Stimulated activated CD8-positive, alpha-beta memory T cell treated with anti-CD3 and anti-CD28 coated beads, Interleukin-12 subunit alpha, Interleukin-12 subunit beta, amount 100 ng/mL, for 1 hour (primary cell): ENCODE results near the gene SLC25A51.

Source experiments
- DNase-seq: peaks from one replicate; pipeline ENCODE4 v3.0.0-alpha.2; 2020; ENCODE audit warnings: low read depth

Gene SLC25A51

DNA sequence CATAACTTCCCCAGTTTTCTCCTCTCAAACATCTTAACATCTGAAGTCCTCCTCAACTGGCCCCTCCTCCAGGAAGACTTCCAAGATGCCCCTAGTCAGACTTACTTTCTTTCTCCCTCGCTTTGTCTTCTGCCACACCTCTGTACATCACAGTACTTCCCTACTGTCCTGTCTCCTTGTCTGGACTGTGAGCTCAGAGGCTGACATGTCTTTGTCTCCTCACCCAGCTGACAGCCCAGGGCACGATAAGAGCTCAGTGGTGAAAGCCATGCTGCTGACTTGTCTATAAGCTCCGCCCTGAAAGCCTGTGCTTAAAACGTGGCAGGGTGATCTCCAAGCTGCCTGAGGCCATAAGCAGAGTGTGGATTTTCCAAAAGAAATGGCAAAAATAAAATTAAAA, 33.0 kb upstream of the SLC25A51 start:
- no peak for DNase-seq

DNA sequence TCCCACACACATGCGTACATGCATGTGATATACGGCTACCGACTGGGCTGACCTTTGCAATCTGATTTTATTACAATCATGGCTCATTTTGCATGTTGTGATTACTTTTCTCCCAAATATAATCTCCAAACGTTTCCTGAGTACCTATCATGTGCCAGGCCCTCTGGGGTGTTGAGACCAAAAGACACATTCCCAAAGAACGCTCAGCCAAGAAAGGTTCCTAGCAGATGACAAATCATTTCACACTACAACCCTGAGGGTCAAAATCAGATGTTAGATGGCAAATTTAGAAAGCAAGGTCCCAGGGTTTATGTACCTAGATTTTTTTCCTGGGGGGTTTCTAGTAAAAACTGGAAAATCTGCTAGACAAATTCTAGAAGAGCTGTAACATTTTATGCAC, 32.4 kb upstream of the SLC25A51 start:
- no peak for DNase-seq

DNA sequence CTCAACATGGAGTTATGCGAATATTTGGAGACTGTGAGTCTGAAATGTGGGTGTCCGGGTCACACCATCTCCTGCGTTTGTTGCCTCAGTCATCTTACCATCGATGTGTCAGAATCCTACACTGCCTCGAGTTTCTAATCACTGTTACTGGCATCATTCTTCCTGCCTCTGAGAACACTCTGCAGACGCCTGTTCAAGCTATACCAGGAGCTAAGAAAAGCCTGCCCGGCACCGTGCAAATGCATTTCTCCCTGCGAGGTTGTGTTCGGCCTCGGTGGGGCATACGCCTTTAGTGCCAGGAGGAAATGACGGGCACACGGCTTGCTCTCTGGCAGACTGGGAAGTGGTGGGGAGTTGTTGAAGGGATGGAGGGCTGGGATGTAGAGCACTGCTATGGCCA, 31.2 kb upstream of the SLC25A51 start:
- DNase-seq: no peak

DNA sequence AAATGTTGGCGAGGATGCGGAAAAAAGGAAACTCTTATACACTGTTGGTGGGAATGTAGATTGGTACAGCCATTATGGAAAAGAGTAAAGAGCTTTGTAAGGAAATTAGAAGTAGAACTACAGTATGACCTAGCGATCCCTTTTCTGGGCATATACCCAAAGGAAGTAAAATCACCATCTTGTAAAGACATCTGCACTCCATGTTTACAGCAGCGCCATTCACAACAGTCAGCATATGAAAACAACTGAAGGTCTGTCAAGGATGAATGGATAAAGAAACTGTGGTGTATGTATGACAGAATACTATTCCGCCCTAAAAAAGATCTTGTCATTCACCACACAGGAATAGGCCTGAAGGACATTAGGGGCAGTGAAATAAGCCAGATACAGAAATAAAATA, 27.7 kb upstream of the SLC25A51 start:
- no peak for DNase-seq

DNA sequence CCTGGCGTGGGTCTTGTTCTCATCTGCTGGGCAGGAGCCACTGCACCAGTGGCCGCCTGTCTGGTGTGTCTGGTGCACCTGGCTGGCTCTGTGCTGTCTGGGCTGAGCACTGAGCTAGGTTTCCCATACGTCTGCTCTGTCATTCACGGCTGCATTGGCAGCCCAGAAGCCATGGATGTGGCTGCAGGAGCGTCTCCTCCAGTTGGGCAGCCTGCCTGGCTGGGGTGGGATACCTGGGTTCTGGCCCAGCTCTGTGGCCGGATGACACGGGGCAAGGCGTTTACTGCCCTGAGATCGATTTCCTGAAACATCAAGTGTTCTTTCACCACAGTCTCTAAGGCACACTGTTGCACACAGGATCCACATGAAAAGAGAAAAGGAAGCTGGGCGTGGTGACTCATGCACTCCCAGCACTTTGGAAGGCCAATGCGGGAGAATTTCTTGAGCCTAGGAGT, 25.5 kb upstream of the SLC25A51 start:
- no peak for DNase-seq

DNA sequence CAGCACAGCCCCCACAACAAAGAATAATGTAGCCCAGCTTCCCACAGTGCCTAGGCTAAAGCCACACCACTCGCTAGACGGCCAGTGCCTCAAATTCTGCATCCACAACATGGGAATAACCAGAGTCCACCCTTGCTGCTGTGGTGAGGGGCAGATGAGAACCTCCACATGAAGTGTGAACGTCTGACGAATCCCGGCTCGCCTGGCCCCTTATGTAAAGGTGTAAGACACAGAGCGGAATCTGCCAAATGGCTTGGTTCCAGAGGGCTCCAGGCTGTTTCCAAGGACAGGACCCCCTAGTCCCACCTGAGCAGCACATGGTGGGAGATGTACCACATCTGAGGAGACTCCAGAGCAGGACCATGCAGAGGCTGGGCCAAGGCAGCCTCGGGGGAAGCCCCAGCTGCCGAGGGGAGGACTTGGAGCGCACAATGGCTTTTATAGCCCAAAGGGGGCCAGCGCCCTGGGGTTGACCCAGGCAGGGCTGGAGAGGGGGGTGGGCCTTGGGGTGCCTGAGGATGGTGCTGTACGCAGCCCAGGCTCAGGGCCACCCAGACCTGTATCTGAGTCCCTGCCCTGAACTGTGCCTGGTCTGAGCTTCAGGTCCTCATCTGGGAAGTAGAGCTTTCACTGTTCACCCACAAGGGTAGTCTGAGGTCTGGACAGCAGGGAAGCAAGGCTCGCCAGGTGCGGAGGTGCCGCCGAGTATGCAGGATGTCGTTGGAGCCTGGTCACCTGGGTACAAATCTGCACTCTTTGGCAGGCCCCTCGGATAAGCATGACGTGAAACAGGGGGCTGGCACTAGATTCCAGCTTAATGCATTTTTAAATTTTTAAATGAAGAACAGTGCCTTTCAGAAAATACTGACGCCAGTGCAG, 24.9 kb upstream of the SLC25A51 start:
- no peak for DNase-seq

DNA sequence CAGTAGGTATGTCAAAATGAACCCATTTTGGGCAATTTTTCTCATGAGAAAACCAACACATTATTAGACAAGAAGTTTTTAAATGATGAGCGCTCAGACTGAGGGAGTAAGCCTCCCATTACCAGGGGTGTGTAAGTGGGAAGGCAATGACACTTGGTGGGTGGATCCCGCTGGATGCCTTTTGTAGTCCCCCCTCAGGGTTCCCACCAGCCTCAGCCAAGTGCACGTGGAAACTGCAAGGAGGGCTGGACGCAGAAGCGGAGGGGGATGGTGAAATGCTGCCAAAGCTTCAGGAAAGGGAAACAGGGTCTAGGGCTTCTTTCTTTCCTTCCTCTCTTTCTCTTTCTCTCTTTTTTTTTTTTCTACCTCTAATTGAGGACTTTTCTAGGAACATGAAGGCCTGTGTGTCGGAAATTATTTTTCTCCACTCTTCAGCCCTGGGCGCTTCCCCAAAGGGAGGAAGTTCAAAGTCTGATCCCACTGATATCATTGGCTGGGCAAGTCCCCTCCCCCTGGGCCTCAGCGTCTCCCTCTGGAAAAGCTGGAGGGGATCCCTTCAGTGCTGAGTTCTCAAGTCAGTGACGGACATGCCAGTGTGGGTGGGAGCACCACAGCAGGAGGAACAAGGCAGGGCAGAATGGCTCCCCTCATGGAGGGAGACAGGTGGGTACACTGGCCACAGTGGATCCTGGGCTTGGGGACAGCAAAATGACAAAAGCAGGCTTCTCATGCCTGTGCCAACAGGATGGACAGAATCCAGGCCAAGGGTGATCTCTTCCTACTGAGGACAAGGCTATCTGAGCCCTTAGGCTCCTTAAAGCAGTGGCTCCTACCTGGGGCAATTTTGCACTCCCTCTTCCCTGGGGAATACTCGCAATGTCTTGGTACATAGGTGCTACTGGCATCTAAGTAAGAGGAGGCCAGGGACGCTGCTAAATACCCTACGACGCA, 23.9 kb upstream of the SLC25A51 start:
- no peak for DNase-seq

DNA sequence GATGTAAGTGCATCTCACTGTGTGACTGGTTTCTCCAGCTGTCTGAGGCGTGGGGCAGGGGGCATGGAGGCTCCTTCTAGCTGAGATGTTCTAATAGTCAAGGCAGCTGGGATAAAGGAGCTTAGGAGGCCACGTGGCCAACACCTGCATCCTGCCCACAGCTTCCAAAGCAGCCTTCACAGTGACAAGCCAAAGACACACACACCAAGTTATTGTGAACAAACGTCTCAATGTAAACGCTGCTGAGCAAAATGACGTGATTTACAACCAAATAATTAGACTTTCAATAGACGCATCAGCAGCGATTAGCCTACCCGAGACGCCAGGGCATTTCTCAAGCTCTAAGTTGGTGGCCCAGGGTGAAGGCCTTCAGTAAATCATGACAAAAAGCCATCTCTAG, 23.2 kb upstream of the SLC25A51 start:
- no peak for DNase-seq

DNA sequence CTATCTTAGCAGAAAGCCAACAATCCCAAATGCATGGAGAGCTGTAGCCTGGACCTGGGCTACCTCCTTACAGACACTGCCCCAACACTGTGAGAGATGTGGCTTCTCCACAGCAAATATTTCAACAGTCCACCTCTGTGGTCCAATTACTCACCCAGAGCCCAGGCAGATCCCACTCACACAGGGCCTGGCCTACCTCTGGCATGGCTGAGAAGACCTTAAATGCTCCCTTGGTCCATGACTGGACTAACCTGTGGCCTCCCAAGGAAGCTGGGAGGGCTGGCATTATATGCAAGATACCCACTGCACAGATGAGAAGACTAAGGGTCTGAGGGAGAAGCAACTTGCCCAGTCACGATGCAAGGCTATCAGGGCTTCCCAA, 22.8 kb upstream of the SLC25A51 start:
- DNase-seq: no peak

DNA sequence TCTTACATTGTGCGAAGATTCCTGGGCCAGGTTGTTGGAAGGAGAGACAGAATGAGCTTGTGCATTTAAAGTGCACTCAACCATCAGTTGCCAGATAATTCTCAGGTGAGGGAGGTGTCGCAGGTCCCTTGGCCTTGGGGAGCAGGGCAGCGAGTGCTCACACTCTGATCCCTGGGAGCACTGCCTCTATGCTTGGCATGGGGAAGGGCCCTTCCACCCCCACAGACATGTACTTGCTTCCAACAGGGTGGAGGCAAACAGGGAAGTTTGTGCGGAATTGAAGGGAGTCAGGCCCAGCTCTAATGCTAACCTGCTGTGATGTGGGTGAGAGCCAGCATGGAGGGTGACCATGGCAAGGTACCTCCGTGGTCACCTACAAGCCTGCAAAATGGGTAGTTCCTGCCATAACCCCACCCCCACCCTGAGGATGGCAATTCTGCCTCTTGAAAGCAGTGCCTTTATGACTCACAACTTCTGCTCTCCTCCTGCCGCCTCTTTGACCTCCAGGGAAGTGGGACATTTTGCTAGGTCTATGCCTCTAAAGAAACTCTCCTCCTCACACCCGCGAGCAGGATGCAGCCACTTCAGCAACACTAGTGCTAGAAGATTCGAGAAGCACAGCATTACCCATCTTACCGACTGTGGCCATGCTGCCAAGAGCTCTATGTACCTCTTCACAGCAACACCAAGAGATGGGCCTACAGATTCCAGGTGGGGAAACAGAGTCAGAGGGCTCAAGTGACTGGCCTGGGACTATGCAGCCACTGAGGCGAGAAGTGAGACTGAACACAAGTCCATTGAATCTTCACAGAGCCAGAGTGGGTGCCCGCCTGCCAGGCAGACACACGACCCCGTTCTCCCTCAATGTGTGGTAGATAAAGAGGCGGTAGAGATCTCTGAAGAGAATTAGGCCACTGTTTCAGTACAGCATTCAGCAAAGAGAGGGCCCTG, 22.1 kb upstream of the SLC25A51 start:
- no peak for DNase-seq

DNA sequence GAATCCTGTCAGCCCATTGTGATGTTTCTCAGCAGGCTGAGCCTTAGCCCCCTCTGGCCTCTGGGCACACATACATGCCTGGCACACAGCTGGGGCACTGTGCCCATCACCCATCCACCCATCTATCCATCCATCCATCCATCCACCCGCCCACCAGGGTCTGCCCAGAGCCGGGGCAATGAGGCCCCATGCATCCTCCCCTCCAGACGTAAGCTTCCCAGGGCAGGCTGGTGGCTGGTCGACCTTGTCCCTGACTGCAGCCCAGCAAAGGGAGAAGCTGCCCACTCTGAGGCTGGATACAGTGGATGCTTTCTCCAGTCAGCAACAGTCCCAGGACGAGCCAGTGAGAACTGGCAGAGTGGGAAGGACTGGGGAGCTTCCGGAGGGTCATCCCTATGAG, 21.1 kb upstream of the SLC25A51 start:
- no peak for DNase-seq

DNA sequence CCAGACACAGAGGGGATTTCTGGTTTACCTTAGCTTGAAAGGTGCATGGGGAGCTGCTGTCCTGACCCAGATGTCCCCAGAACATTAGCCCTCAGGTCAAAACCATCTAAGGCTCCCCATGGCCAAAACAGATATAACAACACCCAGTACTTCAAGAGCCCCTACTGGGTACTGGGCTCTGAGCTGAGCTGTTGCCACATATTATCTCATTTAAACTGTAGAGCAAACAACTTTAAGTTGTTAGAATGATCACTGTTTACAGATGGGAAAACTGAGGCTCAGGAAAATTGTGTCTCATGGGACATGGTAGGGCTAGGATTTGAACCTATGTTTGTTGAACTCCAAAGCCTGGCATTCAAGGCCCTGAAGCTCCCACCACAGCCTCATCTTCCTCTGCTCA, 20.6 kb upstream of the SLC25A51 start:
- DNase-seq: no peak

DNA sequence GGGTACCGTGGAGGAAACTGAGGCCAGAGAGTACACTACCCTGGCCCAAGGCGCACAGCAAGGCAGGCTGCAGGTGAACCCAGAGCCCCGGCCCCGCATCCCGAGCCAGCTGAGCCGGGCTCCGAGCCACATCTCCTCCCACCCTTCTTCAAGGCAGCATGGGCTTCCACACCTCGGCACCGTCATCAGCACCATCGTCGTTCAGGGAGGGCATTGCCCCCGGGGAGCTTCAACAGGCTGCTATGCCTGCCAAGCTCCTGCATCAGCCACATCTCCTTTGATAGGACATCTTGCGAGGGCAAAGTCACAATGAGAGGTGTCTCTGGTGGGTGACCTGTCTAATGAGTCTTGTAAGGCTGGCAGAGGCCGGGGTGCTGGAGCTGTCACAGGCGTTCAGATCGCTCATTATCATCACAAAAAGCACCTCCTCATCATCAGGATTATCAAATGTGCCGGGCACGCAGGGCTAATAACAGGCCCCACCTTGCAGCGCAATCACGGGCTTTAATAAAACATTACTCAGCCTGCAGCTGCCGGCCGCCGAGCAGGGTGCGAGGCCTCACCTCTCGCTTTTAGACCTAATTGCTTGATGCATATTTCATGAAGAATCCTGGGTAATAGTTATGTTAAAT, 20.0 kb upstream of the SLC25A51 start:
- DNase-seq: no peak

DNA sequence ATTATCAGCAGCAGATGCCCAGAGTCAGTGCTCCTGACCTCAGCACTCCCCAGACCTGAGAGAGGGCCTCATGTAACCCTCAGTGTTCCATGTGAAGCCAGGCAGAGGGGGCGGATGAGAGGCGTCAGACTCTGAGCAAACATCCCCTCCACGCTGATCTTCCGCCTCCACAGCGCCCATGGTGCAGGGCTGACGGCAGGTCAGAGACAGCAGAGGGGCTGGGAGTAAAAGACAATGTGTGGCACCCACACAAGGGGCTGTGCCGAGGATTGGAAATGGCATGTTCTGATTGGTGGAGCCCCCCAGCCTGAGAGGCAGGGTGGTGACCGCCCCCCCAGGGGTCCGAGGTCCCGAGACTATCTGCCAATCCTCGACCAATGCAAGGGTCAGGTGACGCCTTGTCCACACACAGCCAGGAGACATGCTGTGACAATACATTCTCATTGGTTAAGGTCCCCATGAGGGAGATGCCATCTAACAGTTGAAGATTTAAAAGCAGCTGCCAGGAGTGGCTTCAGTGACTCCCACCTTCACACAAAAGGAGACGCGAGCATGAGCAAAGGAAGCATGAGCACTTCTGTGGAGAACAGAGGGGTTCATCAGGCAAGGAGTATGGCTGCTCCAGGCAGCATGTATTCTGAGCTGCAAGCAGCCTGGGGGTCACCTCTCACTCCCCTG, 19.3 kb upstream of the SLC25A51 start:
- DNase-seq: no peak

DNA sequence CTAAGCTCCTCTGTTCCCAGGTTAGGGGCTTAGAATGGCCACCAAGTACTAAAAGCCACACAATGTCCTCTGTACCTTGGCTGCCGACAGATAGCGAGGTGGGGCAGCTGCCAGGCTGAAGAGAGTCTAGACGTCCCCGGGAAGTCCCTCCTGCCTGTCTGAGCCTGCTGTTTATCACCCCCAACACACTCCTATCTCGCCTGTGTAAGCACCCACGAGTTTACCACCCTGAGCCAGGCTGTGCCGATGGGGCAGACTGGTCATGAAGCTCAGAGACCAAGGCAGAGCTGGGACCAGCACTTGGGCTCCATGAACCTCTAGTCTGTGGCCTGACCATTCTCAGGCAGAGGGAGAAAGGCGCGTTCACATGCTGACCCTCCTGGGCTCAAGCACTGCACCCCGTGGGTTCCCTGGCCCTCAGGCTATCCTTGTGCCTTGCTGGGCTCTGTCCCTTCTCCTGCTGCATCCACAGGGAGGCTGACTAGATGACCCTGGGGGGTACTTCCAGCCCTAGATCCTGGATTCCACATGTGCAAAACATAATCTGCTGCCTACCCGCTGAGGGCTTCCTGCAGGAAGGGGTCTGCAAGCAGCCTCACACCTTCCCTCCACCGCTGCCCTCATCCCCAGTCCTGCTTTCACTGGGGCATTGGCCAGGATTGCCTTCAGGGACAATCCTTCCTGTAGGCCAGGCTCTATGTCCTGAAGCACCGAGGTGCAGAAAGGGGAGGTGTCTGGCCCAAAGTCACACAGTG, 18.6 kb upstream of the SLC25A51 start:
- DNase-seq: no peak

DNA sequence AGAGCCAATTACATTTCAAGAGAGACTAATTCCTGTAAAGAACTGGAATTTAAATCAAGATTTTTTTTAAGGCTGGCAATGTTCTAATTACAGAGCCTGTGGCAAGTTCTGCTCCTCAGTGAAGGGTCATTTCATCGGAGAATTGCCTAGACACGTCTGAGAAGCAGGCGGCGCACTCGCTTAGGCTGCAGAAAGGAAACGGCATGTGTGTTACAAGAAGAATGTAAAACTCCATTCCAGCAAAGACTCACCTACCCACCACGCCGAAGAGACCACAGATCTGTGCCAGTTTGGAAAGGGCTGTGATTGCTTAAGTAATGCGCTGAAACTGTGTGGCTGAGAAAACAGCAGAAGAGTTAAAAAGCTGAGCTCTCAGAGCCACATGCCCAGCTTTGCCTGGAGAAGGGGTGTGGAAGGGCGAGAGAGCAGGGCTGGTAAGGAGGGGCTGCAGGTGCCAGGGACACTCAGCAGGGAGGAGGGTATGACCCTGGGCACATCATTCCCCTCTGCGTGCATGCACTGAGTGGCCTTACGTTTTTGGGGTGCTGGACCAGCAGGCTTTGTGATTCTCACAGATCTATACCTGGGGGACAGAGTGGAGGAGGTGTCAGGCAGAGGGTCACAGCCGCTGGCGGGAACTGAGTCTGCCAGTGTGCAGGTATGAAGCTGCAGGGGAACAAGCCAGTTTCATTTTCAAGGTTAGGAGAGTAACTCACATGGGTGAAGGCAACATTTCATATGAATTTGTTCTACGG, 17.8 kb upstream of the SLC25A51 start:
- no peak for DNase-seq

DNA sequence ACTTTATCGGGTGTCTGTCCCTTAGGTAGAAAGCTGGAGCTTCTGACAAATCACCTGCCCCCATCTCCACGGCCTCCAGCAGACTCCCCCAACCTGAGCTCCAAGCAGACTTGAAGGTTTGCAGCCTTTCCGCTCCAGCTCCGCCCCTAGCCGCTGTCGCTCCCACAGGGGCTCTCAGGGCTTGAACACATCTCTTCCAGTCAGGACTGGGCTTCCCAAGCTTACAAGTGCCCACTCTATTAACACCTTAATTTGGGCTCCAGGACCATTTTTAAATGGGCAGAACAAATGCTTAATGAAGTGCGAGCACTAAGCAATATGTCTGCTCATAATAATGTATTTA, 17.2 kb upstream of the SLC25A51 start:
- DNase-seq: no peak

DNA sequence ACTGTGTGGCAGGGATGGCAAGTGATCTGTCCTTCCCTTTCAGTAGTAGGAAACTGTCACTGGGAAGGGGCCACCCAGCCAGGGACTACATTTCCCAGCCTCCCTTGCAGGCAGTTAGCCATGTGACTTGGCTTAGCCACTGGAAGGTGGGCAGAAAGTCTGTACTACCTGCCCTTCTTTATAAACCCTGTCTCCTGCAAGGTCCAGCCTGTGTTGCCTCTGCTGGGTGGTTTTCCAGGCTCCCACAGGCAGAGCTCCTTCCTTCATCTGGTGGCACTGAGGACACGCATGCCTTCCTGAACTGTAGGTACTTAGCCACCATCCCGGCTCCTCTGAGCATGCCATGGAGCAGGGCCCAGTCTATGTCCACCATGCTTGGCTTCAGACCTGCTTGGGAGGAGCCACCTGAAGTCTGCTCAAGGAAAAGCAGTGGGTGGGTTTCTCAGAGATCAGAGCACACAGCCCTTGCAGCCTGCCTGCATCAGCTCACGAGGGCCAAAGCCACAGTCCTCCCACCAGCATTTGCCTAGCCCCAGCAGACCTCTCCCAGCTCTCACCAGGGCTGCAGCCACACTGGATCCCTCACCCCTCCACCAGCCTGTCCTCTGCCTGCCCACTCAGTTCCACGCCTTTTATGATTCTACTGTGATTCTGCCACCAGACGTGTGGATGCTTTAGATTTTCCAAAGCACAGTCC, 16.7 kb upstream of the SLC25A51 start:
- DNase-seq: no peak

DNA sequence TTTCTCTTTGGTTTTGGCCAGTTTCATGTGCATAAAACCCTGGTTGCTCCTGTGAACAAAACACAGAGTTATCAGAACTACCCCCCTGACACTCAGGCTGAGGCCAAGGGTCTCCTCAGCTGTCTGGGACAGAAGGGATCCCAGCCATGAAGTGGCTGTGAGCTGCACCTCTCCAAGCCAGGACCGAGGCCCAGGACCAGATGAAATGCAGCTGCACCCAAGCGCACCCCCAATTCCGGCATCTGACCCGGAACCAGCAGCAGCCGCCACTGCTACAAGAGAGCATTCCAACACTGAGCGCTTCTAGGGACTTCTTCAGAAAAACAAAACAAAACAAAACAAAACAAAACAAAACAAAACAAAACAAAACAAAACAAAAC, 16.0 kb upstream of the SLC25A51 start:
- no peak for DNase-seq
